Left forelimb (tissue), 1 donor: ENCODE data around the gene PSMD8.
"Not testable (repeated sequence)": the region's sequence is repeated elsewhere in the genome, so short reads cannot be mapped to it uniquely, and the experiment has no call there.

Experiments used
- DNase-seq: peaks from one replicate; pipeline ENCODE4 v3.0.0-alpha.2; 2018; ENCODE audit warnings: low spot score

The PSMD8 gene

DNA sequence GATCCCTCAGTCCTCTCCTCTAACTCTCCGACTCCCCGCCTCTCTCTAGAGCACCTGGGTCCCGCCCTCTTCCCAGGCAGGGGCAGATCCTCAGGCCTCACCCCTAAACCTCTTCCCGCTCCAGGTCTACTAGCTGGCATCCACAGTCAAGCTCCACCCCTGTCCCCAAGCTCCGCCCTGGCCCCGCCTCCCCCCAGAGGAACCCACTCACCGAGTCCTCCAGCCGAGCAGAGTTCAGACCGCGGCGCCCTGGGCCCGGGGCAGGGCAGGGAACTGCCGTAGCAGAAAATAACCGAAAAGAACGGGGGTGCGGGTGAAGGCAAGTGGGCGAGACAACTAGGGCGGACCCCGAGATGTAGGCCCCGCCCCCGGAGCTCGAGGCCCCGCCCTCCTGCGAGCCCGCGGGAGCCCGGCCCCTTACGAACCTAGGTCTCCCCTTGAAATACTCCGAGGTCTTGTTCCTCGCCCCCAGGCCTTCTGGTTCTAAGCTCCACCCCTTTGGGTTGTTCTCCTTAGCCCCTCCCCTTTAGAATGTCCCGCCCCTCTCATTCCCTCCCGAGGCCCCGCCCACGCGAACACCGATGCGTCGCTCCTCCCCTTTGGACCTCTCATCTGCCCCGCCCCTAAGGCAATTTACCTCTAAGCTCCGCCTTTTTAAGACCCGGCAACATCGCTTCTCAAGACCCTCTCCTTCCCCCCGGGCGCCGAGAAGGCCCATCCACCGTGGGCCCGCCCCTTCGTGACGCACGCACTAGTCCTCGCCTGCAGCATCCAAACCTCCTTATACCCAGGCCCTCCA lies 13.4 kb downstream of the PSMD8 start, which contains the start of gene GGN:
Gene GGN (minus strand): TSS at position 485 of the 799 bp plus-strand sequence. CDS start 773 bp downstream, outside the sequence.
- DNase-seq = no peak

DNA sequence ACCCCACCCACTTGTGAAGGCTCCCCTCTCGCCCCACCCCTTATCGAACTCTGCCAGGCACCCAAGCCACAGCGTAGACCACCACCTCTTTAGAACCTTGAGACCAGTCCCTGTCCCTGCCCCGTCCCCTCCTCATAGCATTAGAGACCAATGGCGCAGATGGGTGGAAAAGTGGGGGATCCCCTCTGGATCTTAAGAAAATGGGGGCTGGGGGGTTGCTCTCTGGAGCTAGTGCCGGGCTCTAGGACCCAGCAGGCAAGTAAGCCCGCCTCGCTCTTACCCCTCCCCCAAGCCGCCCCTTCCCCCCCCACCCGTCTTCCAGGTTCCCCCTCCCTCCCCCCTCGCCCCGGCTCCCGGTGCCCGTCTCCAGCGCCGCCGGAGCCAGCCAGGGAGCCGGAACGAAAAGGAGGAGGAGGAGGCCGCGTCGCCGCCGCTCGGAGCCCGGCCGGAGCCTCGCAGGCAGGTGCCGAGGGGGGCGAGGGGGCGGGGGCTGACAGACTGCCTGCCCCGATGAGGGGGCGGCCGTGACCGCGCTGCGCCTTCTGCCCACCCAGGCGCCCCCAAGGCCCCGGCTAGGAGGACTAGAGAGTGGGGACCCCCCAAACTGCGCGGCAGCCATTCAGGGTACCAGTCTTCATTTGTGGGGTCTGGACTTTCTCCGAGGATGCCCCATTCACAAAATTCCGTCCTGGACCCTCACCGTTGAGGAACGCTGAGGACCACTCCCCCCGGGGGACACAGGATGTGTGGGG lies 14.2 kb downstream of the PSMD8 start, which contains the start of gene SPRED3:
Gene SPRED3 (plus strand): TSS at position 349 of the 752 bp plus-strand sequence. CDS start 1,606 bp downstream, outside the sequence.
- DNase-seq = no peak

DNA sequence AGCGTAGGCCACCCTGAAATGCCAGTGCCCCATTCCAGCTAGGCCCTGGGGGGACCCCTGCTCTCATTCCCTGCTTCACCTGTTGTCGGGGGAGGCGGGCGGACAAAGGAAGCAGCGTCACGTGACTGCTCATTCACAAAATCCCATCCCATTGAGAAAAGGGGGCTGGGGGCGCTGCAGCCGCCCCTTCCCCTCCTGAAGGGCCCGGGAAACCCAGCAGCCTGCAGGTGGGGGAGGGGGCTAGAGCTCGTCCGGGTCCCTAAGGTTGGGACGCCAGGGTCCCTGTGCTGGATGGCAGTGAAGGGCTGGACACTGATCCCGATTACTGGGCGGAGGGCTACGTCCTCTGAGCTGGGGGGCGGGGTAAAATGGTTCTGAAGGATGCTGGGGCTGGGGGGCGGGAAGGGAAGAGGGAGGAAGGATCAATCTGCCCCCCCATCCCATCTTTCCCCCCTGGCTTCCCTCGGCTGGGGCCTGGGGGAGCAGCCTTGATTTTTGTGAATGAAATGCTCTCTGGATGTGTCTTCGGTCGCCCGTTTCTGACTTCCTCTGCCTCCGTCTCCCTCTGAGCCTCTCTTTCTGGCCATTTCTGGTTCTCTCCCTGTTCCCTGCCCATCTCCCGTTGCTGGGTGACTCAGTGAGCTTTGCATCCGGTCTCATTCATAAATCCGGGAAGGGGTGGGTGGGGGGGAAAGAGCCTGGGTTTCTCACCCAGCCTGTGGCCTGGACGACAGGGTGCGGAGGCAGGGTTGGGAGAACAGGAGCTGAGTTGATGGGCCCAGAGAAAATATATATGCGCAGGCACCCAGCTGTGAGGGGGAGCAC lies 14.9 kb downstream of the PSMD8 start:
- no peak for DNase-seq

DNA sequence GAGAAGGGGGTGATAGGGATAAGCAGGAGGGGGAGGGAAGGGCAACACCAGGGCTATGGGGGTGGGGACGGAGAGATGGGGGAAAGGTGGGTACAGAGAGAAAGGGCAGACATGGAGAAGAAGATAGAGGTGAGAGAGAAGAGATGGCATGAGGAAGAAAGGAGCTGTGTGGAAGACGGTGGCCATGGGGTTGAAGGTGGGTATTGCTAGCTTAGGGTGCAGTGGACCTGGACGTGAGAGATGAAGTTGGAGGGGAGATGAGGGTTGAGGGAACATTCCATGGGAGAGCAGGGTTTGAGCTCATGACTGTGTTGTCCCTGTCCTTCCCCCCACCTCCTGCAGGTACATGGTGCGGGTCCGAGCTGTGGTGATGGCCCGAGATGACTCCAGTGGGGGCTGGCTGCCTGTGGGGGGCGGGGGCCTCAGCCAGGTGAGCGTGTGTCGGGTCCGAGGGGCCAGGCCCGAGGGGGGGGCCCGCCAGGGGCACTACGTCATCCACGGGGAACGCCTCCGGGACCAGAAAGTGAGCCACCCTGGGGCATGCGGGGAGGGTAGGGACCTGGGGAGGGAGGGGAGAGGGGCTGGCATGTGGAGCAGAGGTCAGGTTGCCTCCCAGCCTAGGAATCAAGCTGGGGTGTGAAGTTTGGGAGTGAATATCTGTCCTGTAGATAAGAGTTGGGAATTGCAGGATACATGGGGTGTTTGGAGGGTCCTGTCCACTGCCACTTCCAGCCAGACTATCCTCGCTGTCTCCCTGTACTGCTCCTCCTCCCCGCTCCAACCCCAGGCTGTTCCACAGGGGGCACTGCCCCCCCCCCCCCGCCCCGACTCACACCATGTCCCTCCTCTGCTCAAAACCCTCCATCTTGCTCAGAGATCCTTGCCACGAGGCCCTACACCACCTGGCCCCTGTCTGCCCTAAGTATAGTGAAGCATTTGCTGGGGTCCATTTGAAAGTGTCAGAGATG lies 15.9 kb downstream of the PSMD8 start:
- DNase-seq = no peak

DNA sequence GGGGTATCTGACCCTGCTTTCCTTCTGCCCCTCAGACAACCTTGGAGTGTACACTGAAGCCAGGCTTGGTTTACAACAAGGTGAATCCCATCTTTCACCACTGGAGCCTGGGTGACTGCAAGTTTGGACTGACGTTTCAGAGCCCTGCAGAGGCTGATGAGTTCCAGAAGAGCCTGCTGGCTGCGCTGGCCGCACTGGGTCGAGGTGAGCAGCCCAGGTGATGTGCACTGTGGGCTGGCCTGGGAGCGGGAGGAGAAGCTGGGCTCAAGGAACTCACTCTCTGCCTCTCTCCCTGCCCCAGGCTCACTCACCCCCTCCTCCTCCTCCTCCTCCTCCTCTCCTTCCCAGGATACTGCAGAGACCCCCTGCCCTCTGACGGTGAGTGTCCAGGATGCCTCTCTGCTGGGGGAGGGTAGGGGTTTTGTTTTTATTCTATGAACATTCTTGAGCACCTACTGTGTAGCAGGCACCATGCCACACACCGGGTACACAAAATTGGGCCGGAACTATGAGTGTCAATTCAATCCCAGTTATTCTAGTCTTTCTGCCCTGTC lies 17.6 kb downstream of the PSMD8 start:
- DNase-seq = no peak

DNA sequence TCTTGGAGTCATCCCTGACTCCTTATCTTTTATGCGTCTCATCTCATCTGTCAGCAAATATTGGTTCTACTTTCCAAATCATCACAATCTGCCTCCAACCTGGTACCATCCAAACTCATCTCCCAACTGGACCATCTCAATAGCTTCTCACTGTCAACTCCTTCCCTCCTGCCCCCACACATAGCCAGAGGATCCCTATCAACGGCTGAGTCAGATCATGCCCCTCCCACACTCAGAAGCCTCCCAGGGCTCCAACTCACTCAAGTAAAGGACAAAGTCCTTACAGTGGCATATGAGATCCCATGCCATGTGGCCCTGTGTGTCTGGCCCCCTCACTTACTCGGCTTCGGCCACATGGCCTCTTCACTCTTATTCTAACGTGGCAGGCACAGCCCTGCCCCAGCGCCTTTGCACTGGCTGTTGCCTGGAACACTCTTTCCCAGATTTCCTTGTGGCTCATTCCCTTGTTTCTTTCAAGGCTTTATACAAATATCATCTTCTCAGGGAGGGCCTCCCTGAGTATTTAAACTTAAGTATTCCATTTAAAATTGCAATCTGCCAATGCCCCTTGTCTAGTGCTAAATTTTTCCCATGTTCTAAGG lies 18.4 kb downstream of the PSMD8 start:
- DNase-seq = no peak

DNA sequence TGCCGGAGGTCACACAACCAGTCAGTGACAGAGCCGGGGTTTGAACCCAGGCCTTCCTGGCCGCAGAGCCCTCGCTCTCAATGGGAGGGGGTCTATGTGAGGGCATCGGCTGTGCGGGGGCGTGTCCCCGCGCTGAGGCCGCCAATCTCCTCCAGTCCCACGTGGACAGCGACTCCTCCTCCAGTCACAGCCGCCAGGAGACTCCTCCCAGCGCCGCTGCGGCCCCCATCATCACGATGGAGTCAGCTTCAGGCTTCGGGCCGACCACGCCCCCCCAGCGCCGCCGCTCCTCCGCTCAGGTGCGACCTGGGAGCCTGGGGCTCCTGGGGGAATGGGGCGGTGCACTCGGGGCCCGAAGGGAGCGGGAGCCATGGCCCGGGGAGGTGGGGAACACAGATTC lies 20.1 kb downstream of the PSMD8 start:
- no peak for DNase-seq

DNA sequence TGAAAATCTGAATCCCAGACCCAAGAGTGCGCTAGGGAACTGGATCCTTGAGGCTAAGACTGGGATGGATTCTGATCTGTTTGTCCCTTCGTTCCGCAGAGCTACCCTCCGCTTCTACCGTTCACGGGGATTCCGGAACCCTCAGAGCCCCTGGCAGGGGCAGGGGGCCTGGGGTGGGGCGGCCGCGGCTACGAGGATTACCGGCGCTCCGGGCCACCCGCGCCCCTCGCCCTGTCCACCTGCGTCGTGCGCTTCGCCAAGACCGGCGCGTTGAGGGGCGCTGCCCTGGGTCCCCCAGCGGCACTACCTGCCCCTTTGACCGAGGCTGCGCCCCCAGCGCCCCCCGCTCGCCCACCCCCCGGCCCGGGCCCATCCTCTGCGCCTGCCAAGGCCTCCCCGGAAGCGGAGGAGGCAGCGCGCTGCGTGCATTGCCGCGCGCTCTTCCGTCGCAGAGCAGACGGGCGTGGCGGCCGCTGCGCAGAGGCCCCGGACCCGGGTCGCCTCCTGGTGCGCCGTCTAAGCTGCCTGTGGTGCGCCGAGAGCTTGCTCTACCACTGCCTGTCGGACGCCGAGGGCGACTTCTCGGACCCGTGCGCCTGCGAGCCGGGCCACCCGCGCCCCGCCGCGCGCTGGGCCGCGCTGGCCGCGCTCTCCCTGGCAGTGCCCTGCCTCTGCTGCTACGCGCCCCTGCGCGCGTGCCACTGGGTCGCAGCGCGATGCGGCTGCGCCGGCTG lies 21.2 kb downstream of the PSMD8 start:
- no peak for DNase-seq

DNA sequence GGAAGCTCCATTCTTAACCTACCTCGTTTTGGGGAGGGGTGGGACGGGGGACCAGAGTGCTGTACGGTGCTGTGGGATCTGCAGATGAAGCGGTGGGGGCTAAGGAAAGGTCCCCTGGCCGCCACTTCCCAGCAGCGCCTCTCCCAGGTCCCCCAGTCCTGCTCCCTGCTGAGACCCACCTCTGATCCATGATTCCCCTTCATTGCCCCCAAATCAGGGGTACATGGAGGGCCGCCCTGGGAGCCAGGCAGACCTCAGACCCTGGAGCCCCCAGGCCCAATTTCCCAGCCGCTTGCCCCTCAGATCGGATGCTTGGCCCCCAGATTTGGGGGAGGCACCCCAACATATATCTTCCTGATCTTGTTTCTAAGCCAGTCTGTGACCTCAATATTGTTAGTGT lies 24.7 kb downstream of the PSMD8 start:
- no peak for DNase-seq

DNA sequence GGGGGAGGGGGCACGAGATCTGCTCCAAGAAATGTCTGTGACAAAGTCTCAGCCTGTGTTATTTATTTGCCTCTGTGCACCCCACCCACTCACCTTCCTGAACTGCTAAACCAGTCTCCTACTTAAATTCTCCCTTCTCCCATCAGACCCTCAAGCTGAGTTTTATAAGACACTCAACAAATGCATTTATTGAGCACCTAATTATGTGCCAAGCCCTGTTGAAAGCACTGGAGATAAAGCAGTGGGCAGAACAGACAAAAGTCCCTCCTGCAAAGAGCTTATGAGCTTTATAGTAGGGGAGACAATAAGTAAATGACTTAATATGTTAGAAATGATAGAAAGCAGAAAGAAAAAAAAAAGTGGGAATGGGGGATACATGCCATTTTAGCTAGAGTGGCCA lies 25.2 kb downstream of the PSMD8 start:
- no peak for DNase-seq

DNA sequence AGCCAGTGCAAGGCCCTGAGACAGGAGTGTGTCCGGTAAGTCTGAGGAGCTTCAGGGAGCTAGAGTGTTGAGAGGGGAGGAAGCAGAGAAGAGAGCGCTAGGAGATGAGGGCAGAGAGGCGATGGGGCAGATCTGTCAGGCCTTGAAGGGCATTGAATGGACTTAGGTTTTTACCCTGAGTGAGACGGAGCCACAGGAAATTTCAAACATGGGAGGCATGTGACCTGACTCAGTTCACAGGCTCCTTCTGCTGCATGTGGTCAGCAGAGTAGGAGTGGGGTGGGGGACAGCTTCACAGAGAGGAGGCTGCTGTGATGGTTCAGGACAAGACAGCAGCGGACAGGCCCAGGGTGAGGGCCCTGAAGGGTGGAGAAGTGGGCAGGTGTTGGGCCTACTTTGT lies 26.0 kb downstream of the PSMD8 start:
- no peak for DNase-seq

DNA sequence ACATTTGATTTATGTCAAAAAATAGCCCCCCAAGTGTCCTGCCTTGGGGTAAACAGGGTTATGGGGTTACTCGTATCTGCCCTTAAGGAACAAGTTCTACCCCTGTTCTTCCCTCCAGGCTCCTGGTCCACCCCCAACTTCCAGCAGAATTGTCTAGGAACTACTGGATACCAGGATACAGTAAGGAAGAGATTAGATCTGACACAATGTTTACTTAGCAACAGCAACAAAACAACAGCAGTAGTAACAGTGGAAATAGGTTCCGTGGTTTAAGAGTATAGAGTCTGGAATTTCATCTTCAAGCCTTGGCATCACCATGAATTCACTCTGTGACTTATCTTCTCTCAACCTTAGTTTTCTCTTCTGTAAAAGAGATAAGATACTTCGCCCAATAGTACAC lies 26.8 kb downstream of the PSMD8 start:
- DNase-seq = no peak

DNA sequence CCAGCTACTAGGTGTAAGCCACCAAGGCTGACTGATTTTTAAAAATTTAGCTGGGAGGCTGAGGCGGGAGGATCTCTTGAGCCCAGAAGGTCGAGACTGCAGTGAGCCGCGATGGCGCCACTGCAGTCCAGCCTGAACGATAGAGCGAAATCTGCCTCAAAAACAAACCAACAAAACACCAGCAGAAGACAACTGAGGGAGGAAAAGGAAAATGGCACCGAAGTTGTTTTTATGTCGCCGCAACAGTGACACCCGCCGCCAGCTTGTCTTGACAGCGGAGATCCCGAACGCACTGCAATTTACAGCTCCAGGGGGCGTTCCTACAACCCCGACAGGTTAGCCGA lies 28.2 kb downstream of the PSMD8 start:
- DNase-seq = no peak

DNA sequence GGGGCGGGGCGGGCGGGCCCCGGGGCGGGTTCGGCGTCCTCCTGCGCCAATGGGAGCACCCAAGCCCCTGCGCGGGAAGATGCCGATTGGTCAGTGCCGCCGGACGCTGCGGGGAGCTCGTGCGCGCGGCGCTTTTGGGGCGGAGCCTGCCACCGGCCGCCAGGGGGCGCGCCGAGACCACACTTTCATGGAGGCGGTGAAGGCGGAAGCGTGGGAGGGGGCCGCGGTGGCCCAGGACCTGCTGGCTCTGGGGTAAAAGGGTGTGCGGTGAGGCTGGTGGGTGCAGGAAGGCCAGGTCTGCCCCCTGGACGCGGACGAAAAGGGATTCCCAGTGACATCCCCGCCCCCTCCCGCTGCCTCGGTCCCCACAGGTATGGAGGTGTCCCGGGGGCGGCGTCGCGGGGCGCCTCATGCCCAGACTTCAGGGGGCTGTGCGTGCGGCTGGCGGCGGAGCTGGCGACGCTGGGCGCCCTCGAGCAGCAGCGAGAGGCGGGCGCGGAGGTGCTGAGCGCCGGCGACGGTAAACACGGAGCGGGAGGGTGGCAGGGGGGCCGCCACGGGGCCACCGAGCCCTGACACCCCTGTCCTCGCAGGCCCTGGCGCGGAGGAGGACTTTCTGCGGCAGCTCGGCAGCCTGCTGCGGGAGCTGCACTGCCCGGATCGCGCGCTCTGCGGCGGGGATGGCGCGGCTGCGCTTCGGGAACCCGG lies 28.8 kb downstream of the PSMD8 start, which contains the start of gene FAM98C:
Gene FAM98C (plus strand): TSS at position 127 of the 708 bp plus-strand sequence. CDS start 61 bp downstream, at position 188.
- DNase-seq = peak; percentile 99

DNA sequence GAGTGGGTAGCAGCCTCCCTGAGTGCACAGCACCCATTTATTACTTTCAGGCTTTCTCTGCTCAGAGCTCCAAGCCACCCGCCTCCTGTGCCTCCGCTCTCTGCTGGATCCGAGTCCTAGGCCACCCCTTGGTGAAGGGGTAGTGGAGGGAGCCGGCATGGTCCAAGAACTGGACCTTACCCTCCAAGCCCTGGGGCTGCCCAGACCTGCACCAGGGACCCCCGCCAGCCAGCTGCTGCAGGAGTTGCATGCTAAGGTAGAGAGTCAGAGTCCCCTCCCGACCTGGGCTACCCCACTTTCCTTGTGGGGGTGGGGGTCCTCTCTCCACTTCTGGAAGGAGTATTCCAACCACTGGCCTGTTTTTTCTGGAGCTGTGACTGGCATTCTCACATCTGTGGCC lies 30.5 kb downstream of the PSMD8 start:
- no peak for DNase-seq

DNA sequence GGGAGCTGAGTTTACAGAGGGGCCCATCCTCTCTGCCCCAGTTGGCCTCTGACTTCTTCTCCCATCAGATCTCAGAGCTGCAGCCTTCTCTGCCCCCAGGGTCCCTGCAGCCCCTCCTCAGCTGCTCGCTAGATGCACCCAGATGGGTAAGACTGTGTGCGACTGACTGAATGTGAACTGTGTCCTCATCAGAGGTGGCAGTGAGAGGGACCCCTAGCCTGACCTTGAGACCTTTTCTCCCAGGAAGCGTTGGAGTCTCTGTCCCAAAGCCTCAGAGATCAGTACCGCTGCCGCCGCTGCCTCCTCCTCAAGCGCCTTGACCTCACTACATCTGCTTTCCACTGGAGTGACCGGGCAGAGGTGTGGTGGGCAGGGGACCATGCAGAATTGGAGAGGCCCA lies 30.9 kb downstream of the PSMD8 start:
- DNase-seq = no peak

DNA sequence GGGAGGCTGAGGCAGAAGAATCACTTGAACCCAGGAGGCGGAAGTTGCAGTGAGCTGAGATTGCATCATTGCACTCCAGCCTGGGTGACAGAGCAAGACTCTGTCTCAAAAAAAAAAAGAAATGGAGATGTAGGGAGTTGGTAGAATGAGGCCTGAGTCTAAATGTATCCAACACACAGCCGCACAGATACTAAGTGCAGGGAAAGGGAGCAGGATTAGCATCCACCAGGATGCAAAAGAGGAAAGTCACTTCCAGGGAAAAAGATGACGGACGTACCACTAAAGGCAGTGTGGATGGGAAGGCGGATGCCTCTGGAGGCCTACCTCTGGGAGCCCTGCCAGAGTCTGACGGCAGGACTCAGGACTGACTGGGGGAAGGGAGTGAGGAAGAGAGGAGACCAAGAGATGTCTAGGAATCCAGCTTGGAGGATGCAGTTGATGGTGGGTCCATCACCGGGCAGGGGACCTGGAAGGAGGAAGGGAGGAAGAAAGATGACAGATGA lies 35.3 kb downstream of the PSMD8 start:
- no peak for DNase-seq

DNA sequence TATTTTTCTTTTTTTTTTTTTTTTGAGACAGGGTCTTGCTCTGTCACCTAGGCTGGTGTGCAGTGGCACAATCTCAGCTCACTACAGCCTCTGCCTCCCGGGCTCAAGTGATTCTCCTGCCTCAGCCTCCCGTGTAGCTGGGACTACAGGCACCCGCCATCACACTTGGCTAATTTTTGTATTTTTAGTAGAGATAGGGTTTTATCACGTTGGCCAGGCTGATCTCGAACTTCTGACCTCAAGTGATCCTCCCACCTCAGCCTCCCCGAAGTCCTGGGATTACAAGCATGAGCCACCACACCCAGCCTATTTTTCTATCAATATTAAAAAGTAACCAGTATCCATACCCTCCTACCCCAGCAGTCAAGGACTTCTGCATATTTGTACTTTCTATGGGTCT lies 36.0 kb downstream of the PSMD8 start:
- DNase-seq = not testable (repeated sequence)
